ENCODE data around the gene MTMR2. TPM values are rescaled to one million over a fixed set of nuclear protein-coding genes. Genes with fewer than 3 reads are reported as not detected.

Gene MTMR2
- total and polyA plus RNA-seq, 2 of the 13 experiments (the other 11 are each of a cell fraction or from before 2014, with no cell fraction given), result 12.7 to 22.3 TPM

- TF ChIP-seq ZNF407 (CRISPR knock-in tag; IDR thresholded peaks at IDR 0.05; ENCODE audit: not compliant biosample characterization), result no peak
- no peak for TF ChIP-seq MAZ (IDR thresholded peaks at IDR 0.05; ENCODE audit: borderline replicate concordance, low read depth, low read length)
- TF ChIP-seq MAZ (CRISPR knock-in tag; IDR thresholded peaks at IDR 0.05; ENCODE audit: low read depth), result no peak
- TF ChIP-seq SP4 (CRISPR knock-in tag; IDR thresholded peaks at IDR 0.05), result no peak
- TF ChIP-seq NONO (IDR thresholded peaks at IDR 0.05), result no peak
- TF ChIP-seq NONO (CRISPR knock-in tag; conservative IDR thresholded peaks at IDR 0.05), result no peak
- no peak for TF ChIP-seq ZBTB7A (CRISPR knock-in tag; IDR thresholded peaks at IDR 0.05)
- TF ChIP-seq CEBPZ (IDR thresholded peaks at IDR 0.05; ENCODE audit: low read length), result no peak
- no peak for TF ChIP-seq ZNF10 (CRISPR knock-in tag; IDR thresholded peaks at IDR 0.05; ENCODE audit: borderline replicate concordance, low read depth)
- no peak for TF ChIP-seq MTF1 (CRISPR knock-in tag; IDR thresholded peaks at IDR 0.05)
- TF ChIP-seq ZNF382 (CRISPR knock-in tag; IDR thresholded peaks at IDR 0.05; ENCODE audit: borderline replicate concordance), result no peak
- no peak for TF ChIP-seq ZNF652 (CRISPR knock-in tag; IDR thresholded peaks at IDR 0.05; ENCODE audit: borderline replicate concordance, low read depth)
- no peak for TF ChIP-seq POLR2G (IDR thresholded peaks at IDR 0.05; ENCODE audit: low read depth, low read length)
- no peak for TF ChIP-seq CSRNP1 (CRISPR knock-in tag; IDR thresholded peaks at IDR 0.05)
Observed at GRCh38 chr11:95915051-95915450, 8.9 kb downstream of the MTMR2 start (continued).

Measured in HepG2 (cell line).